HG02763 (cell line): ENCODE measurements around the gene SIRT7.
A peak's percentile ranks its signal among the peaks of the same experiment; 100 is the strongest.

ENCODE experiments used
- ATAC-seq: cut with Tn5 transposase; IDR thresholded peaks from one replicate; pipeline ENCODE4 v1.9.1; 2021; ENCODE audit warnings: mild to moderate bottlenecking, moderate library complexity; ENCODE audit not compliant: unreplicated experiment

SIRT7 gene, protein sequence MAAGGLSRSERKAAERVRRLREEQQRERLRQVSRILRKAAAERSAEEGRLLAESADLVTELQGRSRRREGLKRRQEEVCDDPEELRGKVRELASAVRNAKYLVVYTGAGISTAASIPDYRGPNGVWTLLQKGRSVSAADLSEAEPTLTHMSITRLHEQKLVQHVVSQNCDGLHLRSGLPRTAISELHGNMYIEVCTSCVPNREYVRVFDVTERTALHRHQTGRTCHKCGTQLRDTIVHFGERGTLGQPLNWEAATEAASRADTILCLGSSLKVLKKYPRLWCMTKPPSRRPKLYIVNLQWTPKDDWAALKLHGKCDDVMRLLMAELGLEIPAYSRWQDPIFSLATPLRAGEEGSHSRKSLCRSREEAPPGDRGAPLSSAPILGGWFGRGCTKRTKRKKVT

GRCh38 chr17:81917565-81918332, at the start of gene SIRT7:
SIRT7 (minus strand) TSS chr17:81918176; CDS start chr17:81918131, 45 bp downstream.
- peak; percentile 69 for ATAC-seq

GRCh38 chr17:81967244-81967532, 49.2 kb upstream of the SIRT7 start:
- ATAC-seq: no peak

DNA sequence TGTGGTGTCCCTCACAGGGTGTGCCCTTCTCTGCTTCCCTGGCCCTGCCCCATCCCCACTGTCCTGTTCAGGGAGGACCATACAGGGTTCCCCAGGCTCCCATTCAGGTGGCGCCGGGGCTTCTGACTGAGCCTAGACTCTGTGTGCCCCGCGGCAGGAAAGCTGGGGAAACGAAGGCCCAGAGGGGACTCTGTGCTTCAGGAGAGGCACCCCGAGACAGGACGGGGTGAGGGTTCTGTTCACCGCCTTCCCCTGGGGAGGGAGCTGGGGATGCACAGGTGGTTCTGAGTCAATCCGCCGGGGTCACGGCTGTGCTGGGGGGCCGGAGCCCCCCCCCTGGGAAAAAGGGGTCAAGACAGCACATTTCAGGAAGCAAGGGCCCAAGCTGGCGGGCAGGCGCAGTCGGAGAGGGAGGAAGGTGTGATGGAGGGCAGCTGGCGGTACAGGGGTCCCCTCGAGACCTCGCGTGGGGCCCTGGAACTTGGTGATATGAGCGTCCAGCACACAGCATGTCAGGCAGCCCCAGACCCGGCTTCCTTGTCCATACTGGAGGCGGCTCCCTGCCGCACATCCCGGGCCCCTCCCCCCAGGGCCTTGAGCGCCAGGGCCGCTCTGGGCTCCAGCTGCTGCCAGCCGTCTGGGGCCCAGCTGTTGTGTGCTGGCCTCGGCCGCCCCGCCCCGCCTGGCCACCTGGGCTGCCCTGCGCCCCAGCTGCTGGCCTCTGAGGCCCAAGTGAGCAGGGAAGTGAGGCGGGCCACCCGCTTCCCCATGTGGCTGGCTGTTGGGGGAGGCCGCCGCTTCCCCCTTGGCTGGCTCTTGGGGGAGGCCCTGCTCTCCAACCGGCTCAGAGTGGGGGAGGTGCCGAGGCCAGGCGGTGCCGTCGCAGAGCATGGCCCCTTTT, 48.6 kb upstream of the SIRT7 start:
- ATAC-seq: no peak

DNA sequence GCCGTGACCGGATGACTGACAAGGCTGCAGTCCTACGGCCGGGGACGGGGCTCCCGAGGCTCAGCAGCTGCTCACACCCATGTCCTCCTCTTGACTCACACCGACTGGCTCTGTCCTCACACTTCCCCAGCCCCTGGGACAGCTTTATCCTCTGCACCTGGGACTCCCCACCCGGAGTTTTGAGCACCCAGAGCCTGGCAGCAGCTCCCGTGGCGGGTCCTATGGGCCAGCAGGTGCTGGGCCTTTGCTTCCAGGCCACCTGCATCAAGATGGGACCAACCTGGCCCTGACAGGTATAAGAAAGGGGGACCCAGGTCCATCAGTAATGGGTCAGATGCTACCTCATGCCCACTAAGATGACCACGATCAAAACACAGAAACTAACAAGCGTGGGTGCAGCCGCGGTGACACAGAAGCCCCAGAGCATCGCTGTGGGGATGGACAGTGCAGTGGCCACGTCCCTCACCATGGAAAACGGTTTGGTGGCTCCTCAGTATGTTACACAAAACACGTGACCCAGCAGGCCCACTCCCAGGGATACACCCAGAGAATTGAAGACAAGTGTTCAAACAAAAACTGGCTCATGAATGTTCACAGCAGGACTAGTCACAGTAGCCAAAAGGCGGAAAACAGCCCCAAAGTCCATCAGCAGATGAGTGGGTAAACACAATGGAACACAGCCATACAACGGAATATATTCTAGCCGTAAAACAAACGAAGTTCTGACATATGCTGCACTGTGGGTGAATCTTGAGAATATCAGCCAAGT, 46.3 kb upstream of the SIRT7 start:
- ATAC-seq: no peak

DNA sequence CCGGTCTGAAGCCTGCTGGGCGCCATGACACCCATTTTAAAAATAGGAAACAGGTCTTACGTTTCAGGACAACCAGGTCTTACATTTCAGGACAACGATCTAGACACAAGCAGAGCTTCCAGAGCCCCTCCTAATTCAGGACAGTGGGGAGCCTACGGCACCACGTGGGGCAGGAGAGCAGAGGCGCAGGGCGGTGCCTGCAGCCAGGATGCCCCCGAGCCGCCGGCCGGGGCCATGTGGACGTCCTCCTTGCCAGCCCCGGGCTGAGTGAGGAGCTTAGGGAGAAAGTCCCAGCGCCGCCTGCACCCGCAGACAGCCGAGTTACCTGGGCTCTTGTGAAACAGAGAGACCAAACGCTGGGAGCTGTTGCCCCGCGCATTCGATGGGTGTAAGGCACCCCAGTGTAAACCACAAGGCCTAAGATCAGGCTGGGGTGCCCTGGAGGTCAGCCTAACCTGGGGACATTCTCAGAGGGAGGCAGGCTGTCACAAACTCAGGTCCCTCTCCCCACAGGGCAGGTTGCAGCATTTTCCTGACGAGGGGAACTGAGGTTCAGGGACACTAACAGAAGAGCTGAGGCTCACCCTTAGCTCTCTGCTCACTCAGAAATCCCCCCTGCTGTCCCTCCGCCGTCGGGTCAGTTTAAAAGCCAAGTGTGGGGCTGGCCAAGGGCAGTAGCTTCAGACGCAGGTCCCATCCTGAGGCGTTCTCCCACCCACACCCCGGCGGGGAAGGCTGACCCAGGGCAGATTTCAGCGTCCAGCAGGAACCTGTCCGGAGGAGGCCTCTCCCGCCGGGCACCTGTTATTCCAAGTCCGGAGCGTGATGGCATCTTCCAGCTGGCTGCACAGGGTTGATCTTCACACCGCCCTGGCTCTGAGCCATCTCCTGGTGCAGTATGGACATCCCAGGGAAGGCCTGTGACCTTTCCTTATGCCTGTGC, 44.8 kb upstream of the SIRT7 start:
- no peak for ATAC-seq

GRCh38 chr17:81961521-81962498, 43.8 kb upstream of the SIRT7 start:
- ATAC-seq: no peak

DNA sequence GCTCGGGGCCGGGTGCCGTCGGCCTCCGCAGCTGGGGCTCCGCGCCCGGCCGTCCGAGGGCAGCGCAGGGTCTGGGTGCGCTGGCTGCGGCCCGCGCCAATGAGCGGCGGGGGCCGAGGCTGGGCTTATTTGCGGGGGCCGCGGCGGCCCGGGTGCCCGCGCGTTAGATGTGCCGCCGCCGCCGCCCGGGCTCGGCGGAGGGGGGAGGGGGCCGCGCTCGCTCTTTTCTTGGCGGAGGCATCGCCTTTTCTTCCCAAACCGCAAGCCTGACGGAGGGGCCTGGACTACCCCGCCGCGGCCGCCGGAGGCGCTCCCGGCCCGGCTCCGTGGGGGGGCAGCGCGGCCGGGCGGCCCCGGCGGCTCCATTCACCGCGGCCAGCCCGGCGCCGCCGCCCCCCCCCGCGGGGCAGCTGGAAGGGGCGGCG, 43.1 kb upstream of the SIRT7 start, which contains the start of gene NOTUM:
NOTUM (minus strand) TSS at position 101 of the 425 bp plus-strand sequence. CDS start 278 bp downstream, outside the sequence.
- ATAC-seq: no peak

DNA sequence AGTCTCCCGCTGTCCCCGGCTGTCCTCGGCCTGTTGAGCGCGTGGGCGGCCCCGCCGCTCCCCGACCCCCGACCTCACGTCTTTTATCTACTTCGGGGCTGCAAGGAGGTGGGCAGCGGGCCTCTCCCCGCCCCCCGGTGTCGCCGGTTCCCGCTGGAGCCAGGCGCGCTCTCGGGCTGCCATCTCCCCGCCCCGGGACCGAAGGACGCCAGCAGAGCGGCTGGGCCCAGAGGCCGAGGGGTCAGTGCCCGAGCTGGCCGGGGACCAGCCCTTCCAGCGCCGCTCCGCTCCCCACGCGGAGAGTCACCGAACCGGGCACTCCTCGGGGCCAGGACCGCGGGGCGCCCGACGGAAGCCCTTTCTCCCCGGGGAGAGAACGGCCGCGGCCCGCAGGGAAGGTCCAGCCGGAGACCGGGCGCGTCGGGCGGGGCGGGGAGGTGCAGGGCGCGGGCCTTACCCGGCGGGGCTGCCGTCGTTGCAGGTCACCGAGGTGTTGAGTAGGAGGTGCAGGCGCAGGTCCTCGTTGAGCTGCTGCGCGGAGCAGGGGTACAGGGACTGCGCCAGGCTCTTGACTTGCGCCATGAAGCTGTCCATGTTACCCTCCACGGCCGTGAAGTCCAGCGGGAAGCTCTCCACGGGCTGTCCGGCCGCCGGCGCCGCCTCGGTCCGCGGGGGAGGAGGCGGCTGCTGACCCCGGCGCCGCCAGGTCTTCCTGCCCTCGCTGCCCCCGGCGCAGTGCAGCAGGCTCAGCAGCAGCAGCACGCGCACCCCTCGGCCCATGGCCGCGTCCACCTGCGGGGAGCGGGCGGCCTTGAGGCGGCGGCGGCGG, 42.4 kb upstream of the SIRT7 start:
- no peak for ATAC-seq

GRCh38 chr17:81959362-81960129, 41.6 kb upstream of the SIRT7 start:
- peak; percentile 52 for ATAC-seq

DNA sequence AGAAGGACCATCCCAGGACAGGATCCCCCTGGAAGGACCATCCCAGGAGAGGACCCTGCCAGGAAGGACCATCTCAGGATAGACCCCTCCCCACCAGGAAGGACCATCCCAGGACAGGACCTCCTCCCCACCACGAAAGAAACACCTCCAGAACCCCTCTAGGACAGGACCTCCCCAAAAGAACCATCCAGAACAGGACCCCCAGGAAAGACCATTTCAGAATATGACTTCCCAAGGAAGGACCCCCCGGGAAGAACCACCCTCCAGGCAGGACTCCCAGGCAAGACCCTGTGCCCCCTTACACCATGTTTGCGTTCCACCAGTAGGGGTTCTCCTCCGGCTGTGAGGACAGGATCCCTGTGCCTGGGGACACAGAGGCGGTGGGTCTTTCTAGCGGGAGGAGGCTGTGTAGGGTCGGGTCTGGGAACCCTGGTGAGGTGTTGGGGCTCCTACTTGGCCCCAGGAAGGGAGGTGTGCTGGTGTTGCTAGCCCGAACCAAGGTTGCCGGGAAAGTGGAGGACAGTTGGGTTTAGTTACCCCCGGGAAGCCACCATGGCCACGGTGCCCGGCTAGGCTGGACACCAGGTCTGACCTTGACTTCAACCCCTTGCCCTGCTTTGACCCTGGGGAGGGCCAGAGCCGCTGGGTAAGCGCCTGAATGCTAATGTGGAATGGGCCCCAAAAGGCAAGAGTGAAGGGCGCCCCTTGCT, 40.8 kb upstream of the SIRT7 start:
- ATAC-seq: no peak

DNA sequence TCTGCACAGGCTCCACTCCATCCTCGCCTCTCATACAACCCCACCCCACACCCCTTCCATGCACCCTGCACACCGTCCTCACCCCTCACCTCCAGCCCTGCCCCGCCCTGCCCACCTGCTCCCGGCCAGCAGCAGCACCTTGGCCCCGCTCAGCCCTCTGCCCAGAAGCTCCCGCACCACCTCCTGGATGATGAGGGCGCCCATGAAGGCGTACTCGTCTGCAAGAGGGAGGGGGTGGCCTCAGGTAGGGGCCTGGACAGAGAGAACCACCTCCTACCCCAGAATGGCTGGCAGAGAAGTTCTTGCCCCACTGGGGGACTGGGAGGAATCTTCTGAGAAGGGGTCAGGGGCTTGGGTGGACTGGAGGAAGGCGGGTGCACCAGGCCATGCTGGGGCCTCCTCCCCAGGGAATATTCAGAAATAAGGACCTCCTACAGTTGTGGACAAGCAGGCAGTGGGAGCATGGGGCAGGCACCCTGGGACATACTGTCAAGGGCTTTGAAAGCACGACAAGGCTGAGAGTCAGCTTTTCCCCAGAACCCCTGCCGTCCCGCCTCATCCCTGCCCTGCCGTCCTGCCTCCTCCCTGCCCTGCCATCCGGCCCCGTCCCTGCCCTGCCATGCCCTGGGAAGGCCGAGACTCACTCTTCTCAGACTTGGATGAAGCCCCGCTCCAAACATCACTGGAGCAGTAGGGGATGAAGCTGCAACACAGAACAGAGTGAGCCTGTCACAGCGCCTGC, 39.9 kb upstream of the SIRT7 start:
- ATAC-seq: no peak

DNA sequence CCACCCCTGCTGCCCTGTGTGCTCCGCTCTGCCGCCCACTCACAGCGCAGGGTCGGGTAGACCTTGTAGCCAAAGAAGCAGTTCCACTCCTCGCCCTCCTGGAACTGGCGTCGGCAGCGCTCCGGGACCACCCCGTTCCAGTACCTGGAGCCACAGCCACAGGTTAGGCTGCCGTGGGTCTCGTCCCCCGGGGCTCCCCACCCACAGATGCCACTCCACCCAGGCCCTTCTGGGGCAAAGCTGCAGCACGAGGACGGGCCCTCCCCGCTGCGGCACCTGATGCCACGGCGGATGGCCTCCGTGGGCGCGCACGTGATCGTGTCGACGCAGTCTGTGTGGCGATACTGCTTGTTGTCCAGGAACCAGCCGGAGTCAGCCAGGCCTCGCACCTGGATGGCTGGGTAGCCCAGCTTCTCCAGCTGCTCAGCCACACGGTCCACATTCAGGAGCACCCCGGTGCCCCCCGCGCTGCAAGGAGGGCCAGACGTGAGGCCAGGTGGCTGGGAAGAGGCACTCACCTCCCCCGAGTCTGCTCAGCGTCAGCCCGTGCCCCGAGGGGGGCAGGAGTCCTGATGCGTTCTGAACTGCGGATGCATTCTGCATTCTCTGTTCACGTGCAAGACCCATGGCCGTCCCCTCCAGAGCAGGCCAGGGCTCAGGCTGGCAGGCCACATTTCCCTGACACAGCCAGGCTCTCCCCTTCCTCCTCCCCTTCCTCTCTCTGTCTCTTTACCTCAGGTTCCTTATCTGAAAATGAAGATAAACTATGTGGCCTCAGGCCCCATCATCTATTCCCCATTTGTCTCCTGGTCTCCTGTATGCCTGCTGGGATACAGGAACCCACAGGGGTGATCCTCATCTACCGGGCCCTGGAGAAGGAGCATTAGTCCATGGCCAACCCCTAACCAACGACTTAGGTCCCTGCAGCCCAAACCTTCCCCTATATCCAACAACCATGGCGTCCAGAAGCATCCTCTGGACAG, 38.9 kb upstream of the SIRT7 start:
- no peak for ATAC-seq

DNA sequence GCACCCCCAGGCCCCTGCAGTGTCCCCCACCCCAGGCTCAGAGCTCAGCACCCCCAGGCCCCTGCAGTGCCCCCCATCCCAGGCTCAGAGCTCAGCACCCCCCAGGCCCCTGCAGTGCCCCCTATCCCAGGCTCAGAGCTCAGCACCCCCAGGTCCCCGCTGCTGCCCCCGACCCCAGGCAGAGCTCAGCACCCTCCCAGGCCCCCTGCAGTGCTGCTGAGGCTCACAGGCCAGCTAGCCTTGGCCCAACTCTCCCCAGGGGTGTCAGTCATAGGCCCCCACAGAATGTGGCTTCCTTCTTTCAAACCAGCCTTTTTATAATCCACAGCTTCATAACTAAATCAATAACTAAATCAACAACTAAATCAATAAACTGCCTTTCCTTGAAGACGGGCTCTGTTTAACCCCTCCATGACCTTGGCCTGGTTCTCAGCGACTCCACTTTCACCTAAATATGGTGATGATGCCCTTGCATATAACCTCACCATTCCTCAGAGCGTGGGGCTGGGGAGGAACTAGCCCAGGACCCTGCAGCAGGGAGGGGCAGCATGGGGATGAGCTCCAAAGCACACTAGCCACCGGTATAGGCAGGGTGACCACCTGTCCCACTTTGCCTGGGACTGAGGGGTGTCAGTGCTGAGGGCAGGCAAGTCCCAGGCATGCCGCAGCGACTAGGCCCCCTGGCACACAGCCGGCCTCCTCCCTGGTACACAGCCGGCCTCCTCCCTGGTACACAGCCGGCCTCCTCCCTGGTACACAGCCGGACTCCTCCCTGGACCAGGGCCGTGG, 38.0 kb upstream of the SIRT7 start:
- ATAC-seq: no peak
